DMS114 treated with DMSO at 0.1 percent for 48 hours (cell line): ENCODE data around the gene HSD11B1L.
A peak's percentile ranks its signal among the peaks of the same experiment; 100 is the strongest.

Source experiments
- DNase-seq: peaks from one replicate; lab custom pipeline; 2025; ENCODE audit not compliant: unreplicated experiment; lab: John Stamatoyannopoulos, UW

The HSD11B1L gene, protein sequence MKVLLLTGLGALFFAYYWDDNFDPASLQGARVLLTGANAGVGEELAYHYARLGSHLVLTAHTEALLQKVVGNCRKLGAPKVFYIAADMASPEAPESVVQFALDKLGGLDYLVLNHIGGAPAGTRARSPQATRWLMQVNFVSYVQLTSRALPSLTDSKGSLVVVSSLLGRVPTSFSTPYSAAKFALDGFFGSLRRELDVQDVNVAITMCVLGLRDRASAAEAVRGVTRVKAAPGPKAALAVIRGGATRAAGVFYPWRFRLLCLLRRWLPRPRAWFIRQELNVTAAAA

GRCh38 chr19:5680437-5681368 is at the start of gene HSD11B1L, which contains the start of gene MICOS13:
TSS of gene HSD11B1L (plus strand) at chr19:5681027. CDS start at chr19:5684833, 3,806 bp downstream.
TSS of gene MICOS13 (minus strand) at chr19:5680516. CDS start at chr19:5680486, 30 bp downstream.
- DNase-seq = peak; percentile 90

DNA sequence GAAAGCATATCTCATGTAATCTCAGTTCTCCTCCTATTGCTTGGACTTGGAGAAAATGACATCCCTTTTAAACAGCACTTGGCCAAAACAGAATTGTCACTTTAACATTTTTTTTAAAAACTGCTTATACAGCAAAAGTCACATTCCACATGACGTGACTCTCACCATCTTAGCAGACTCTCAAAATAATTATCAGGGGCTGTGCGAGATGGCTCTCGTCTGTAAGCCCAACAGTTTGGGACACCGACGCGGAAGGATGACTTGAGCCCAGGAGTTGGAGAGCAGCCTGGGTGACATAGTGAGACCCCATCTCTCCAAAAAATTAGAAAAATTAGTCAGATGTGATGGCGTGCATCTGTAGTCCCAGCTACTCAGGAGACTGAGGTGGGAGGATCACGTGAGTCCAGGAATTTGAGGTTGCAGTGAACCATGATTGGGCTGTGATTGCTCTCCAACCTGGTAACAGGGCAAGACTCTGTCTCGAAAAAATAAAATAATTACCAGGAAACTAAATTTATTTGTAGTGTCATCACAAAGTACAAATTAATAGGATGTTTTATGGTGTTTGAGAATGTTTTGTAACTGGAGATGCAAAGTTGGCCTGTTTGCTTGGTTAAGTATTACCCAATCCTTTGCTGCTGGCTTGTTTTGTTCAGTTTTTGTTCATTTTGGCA is 49.1 kb upstream of the HSD11B1L start:
- DNase-seq = no peak

- DNase-seq = no peak
Measured at GRCh38 chr19:5632241-5632612, 48.6 kb upstream of the HSD11B1L start.

DNA sequence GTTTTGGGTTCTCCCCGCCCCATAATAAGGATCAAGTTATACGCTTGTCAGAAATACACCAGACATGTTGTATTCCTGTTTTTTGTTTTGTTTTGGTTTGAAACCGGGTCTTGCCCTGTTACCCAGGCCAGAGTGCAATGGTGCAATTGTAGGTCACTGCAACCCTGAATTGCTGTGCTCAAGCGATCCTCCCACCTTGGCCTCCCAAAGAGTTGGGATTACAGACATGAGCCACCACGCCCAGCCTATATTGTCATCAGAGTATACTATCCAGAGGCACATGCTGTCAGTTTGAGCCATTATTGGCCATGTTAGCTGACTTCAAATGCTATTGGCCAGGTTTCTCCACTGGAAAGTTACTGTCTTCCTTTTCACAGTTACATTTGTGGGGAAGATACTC is 48.2 kb upstream of the HSD11B1L start:
- no peak for DNase-seq

DNA sequence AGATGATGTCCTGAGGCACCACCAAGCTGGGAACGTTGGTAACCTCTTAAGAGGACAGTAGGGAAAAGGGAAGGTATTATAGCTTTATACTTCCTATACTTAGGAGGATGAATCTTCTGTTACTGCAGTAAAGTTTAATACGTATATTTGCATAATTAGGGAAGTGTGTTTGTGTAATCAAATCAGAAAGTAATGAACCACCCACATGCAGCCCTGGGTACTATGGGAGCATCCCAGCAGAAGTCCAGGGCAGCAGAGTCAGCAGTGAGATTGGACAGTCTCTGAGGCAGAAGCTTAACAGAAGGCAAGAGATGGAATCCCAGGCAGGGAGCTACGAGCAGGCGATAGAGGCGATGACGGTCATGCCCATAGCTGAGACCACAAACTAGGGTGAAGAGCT is 45.4 kb upstream of the HSD11B1L start:
- DNase-seq = no peak

GRCh38 chr19:5637971-5638370 is 42.9 kb upstream of the HSD11B1L start:
- no peak for DNase-seq

- DNase-seq = no peak
Measured at GRCh38 chr19:5641171-5641570, 39.7 kb upstream of the HSD11B1L start.

DNA sequence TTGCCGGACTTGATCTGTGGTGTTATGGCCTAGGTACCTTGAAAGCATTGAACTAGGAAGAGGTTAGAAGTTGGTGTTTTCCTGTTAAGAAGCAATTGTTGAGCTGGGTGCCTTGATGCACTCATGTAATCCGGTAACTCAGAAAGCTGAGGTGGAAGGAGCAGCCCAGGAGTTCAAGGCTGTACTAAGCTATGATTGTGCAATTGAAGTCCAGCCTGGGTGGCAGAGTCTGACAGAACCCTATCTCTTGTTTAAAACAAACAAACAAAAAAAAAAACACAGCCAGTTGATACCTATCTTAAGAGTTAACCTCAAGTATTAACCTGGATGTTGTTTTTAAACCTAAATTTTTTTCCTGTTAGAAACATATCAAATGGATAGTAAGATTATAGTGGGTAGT is 38.6 kb upstream of the HSD11B1L start:
- DNase-seq = no peak

GRCh38 chr19:5643060-5643459 is 37.8 kb upstream of the HSD11B1L start:
- DNase-seq = no peak

DNA sequence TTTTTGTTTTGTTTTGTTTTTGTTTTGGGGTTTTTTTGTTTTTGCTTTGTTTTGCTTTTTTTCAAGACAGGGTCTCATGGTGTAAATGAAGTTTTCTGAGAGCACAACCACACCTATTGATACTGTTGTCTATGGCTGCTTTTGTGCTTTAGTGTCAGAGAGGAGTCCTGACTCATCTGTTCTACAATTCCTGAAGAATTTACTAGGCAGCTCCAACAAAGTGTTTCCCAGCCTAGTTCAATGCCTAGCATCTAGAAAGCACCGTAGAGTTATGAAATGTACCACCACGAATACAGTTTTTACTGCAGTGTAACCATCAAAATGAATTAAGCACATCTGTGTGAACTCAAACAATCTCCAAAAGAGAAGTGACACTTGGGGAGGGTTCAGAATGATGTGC is 36.8 kb upstream of the HSD11B1L start:
- no peak for DNase-seq

GRCh38 chr19:5645409-5645808 is 35.4 kb upstream of the HSD11B1L start:
- DNase-seq = no peak

- no peak for DNase-seq
Measured at GRCh38 chr19:5646703-5647102, 34.1 kb upstream of the HSD11B1L start.

DNA sequence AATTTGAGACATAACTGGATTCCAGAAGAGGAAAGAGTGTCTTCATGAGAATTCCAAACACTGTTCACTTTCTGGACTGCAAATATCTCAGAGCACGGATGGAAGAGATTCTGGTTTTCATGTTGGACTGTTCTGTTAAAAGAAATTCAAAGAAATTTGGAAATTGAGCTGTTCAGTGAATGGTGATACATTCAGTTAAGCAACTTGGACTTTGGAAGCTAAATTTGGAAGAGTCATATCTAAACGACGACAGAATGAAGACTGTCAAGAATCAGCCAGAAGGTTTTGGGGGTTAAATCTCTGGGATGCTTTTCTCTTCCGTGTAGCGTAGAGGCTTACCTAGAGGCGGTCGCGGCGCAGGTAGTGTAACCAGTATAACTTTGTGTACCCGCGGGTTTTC is 32.4 kb upstream of the HSD11B1L start:
- DNase-seq = no peak

GRCh38 chr19:5651361-5651760 is 29.5 kb upstream of the HSD11B1L start:
- no peak for DNase-seq

GRCh38 chr19:5652261-5652660 is 28.6 kb upstream of the HSD11B1L start:
- no peak for DNase-seq

- DNase-seq = no peak
Measured at GRCh38 chr19:5654931-5655330, 25.9 kb upstream of the HSD11B1L start.

DNA sequence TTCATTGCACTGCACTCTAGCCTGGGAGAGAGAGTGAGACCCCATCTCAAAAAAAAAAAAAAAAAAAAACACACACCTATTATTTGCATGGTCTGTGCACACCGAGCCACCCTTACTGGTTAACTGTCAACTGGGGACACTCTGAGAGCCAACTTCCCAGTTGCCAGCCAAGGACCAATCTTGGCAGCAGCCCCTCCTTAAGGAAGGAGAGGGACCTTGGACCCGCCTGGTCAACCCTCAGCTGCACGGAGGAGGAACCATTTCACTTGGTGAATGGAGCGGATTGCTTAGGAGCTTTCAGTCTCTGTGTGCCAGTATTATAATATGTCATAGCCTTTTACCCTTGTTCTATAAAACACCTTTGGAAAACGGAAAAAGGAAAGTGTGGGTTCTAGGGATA is 25.4 kb upstream of the HSD11B1L start:
- DNase-seq = no peak

GRCh38 chr19:5661483-5661882 is 19.3 kb upstream of the HSD11B1L start:
- DNase-seq = no peak

- no peak for DNase-seq
Measured at GRCh38 chr19:5663904-5664303, 16.9 kb upstream of the HSD11B1L start.

GRCh38 chr19:5664515-5664914 is 16.3 kb upstream of the HSD11B1L start:
- DNase-seq = no peak

- peak; percentile 3 for DNase-seq
Measured at GRCh38 chr19:5665781-5666513, 14.9 kb upstream of the HSD11B1L start.
